ENCODE measurements around the gene CXCL3. TPM values are rescaled to one million over a fixed set of nuclear protein-coding genes. Genes with fewer than 3 reads are reported as not detected.

Gene CXCL3
- total RNA-seq, 2 donors from 2014 or later = 2.9 TPM

GRCh38 chr4:74066232-74066631 is 27.7 kb upstream of the CXCL3 start:
- DNase-seq = no peak
- H3K27me3 ChIP-seq (ENCODE audit: control insufficient read depth, insufficient read depth, low read length, poor library complexity, severe bottlenecking) = no peaks in the 10 kb centered on the region
- H3K9ac ChIP-seq (ENCODE audit: extremely low read depth, low read length, poor library complexity, severe bottlenecking) = no peak overlapping the region
- Mint-ChIP-seq H3K27ac (no peak overlapping the region), H3K4me3 (no peak overlapping the region), H3K9me3 (peaks cover 18% of the 10 kb centered on the region), H3K4me1 (no peaks in the 10 kb centered on the region), H3K36me3 (ENCODE audit: low read depth) (no peaks in the 10 kb centered on the region), H3K27me3 (ENCODE audit: insufficient read depth) (no peaks in the 10 kb centered on the region)
- H3K9me3 ChIP-seq (ENCODE audit: control insufficient read depth, low read length) = peaks cover 37% of the 10 kb centered on the region
- WGBS, 2 experiments (ENCODE audit: insufficient coverage in 1 of 2, insufficient read length in 1 of 2) = 93 to 99% methylated on average over 2 of the region's 2 CpGs
- TF ChIP-seq, protein P1, sequence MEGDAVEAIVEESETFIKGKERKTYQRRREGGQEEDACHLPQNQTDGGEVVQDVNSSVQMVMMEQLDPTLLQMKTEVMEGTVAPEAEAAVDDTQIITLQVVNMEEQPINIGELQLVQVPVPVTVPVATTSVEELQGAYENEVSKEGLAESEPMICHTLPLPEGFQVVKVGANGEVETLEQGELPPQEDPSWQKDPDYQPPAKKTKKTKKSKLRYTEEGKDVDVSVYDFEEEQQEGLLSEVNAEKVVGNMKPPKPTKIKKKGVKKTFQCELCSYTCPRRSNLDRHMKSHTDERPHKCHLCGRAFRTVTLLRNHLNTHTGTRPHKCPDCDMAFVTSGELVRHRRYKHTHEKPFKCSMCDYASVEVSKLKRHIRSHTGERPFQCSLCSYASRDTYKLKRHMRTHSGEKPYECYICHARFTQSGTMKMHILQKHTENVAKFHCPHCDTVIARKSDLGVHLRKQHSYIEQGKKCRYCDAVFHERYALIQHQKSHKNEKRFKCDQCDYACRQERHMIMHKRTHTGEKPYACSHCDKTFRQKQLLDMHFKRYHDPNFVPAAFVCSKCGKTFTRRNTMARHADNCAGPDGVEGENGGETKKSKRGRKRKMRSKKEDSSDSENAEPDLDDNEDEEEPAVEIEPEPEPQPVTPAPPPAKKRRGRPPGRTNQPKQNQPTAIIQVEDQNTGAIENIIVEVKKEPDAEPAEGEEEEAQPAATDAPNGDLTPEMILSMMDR (conservative IDR thresholded peaks at IDR 0.05) = no peak
- H3K4me3 ChIP-seq (ENCODE audit: low read length) = no peak overlapping the region
- H3K27ac ChIP-seq (ENCODE audit: low read depth, low read length) = no peak overlapping the region
- H3K4me1 ChIP-seq (ENCODE audit: control insufficient read depth, insufficient read depth, low read length) = no peaks in the 10 kb centered on the region
- no peaks in the 10 kb centered on the region for H3K36me3 ChIP-seq (ENCODE audit: control insufficient read depth, insufficient read depth, low read length)

GRCh38 chr4:74065115-74065642 is 26.7 kb upstream of the CXCL3 start:
- WGBS, 2 experiments (ENCODE audit: insufficient coverage in 1 of 2, insufficient read length in 1 of 2) = 86 to 87% methylated on average over 5 to 6 of the region's 6 CpGs
- TF ChIP-seq, protein P1 (conservative IDR thresholded peaks at IDR 0.05) = no peak
- no peak for DNase-seq
- no peak overlapping the region for H3K27ac Mint-ChIP-seq
- H3K4me3 ChIP-seq (ENCODE audit: low read length) = no peak overlapping the region
- H3K4me3 Mint-ChIP-seq = no peak overlapping the region
- no peaks in the 10 kb centered on the region for H3K27me3 Mint-ChIP-seq (ENCODE audit: insufficient read depth)
- H3K27ac ChIP-seq (ENCODE audit: low read depth, low read length) = no peak overlapping the region
- H3K36me3 ChIP-seq (ENCODE audit: control insufficient read depth, insufficient read depth, low read length) = no peaks in the 10 kb centered on the region
- H3K9me3 Mint-ChIP-seq = peaks cover 12% of the 10 kb centered on the region
- peaks cover 31% of the 10 kb centered on the region for H3K9me3 ChIP-seq (ENCODE audit: control insufficient read depth, low read length)
- H3K4me1 ChIP-seq (ENCODE audit: control insufficient read depth, insufficient read depth, low read length) = no peaks in the 10 kb centered on the region
- H3K4me1 Mint-ChIP-seq = no peaks in the 10 kb centered on the region
- no peak overlapping the region for H3K9ac ChIP-seq (ENCODE audit: extremely low read depth, low read length, poor library complexity, severe bottlenecking)
- no peaks in the 10 kb centered on the region for H3K36me3 Mint-ChIP-seq (ENCODE audit: low read depth)
- no peaks in the 10 kb centered on the region for H3K27me3 ChIP-seq (ENCODE audit: control insufficient read depth, insufficient read depth, low read length, poor library complexity, severe bottlenecking)

DNA sequence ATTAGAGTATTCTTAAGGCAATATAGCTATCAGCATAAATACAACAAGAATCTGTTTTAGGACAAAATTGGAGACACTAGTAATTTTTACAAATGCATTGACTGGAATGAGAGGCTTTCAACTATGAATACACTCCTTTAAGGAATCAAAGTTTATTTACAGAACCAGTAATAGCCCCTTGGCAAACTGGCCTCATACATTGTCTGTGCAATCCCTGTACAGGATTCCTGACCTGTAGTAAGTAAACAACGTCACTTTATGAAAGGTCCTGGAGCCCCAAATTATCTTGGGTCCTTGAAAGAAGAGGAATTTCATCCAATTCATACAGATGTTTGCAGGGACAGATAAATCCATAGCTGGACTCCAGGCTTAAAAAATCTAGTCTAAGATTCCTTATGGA is 25.4 kb upstream of the CXCL3 start:
- TF ChIP-seq, protein P1 (conservative IDR thresholded peaks at IDR 0.05) = no peak
- Mint-ChIP-seq H3K36me3 (ENCODE audit: low read depth) (no peaks in the 10 kb centered on the region), H3K4me1 (no peaks in the 10 kb centered on the region), H3K9me3 (peaks cover 4% of the 10 kb centered on the region), H3K27me3 (ENCODE audit: insufficient read depth) (no peaks in the 10 kb centered on the region), H3K27ac (no peak overlapping the region), H3K4me3 (no peak overlapping the region)
- Histone ChIP-seq H3K9me3 (ENCODE audit: control insufficient read depth, low read length) (peaks cover 18% of the 10 kb centered on the region), H3K4me3 (ENCODE audit: low read length) (no peak overlapping the region), H3K36me3 (ENCODE audit: control insufficient read depth, insufficient read depth, low read length) (no peaks in the 10 kb centered on the region), H3K9ac (ENCODE audit: extremely low read depth, low read length, poor library complexity, severe bottlenecking) (no peak overlapping the region), H3K4me1 (ENCODE audit: control insufficient read depth, insufficient read depth, low read length) (no peaks in the 10 kb centered on the region), H3K27ac (ENCODE audit: low read depth, low read length) (no peak overlapping the region), H3K27me3 (ENCODE audit: control insufficient read depth, insufficient read depth, low read length, poor library complexity, severe bottlenecking) (no peaks in the 10 kb centered on the region)
- 91% methylated on average over 1 of the region's 1 CpG for WGBS, 2 experiments (ENCODE audit: insufficient coverage in 1 of 2, insufficient read length in 1 of 2)
- DNase-seq = no peak
